SK-N-SH treated with all-trans-retinoic acid at 6 μM for 48 hours (cell line): ENCODE measurements around the gene OR3A2.
"Not testable (repeated sequence)": the region's sequence is repeated elsewhere in the genome, so short reads cannot be mapped to it uniquely, and the experiment has no call there.

ENCODE experiments used
- ATAC-seq: fragments of 200-7000 bp; cut with Tn5 transposase; 3 replicates; pipeline ENCODE4 v1.9.1; 2020; ENCODE audit warnings: mild to moderate bottlenecking, moderate library complexity
- ARNTL ChIP-seq: fragments of 450-650 bp; formaldehyde crosslinking; IDR thresholded peaks from 2 replicates; pipeline ENCODE4 v1.5.0; 2020; ENCODE audit warnings: low read depth, mild to moderate bottlenecking, moderate library complexity, borderline replicate concordance
- CSDC2 ChIP-seq: fragments of 250-450 bp; sonication (Bioruptor Pico); IDR thresholded peaks from 2 replicates; pipeline ENCODE4 v1.5.0; 2020; ENCODE audit warnings: mild to moderate bottlenecking, moderate library complexity
- ESRRG ChIP-seq: fragments of 250-450 bp; sonication (Bioruptor Pico); IDR thresholded peaks from 2 replicates; pipeline ENCODE4 v1.6.1; 2021; ENCODE audit warnings: mild to moderate bottlenecking
- GLIS3 ChIP-seq: fragments of 250-450 bp; sonication (Bioruptor Pico); IDR thresholded peaks from 2 replicates; pipeline ENCODE4 v1.5.0; 2020; ENCODE audit warnings: mild to moderate bottlenecking, moderate library complexity
- ISL1 ChIP-seq: fragments of 250-450 bp; sonication (Bioruptor Pico); IDR thresholded peaks from 2 replicates; pipeline ENCODE4 v2.1.2; 2022; ENCODE audit warnings: mild to moderate bottlenecking, moderate library complexity
- OSR1 ChIP-seq: fragments of 250-450 bp; sonication (Bioruptor Pico); IDR thresholded peaks from 2 replicates; pipeline ENCODE4 v1.8.0; 2022; ENCODE audit warnings: moderate library complexity, mild to moderate bottlenecking, inconsistent platforms
- PPARA ChIP-seq: fragments of 250-450 bp; sonication (Bioruptor Pico); IDR thresholded peaks from 2 replicates; pipeline ENCODE4 v1.5.0; 2020; ENCODE audit warnings: mild to moderate bottlenecking, borderline replicate concordance
- RARB ChIP-seq: fragments of 250-450 bp; sonication (Bioruptor Pico); IDR thresholded peaks from 2 replicates; pipeline ENCODE4 v1.8.0; 2021; ENCODE audit warnings: mild to moderate bottlenecking, moderate library complexity
- TCF4 ChIP-seq: fragments of 250-450 bp; sonication (Bioruptor Pico); IDR thresholded peaks from 2 replicates; pipeline ENCODE4 v1.8.0; 2021; ENCODE audit warnings: mild to moderate bottlenecking, moderate library complexity, borderline replicate concordance
- TOX ChIP-seq: fragments of 250-450 bp; sonication (Bioruptor Pico); IDR thresholded peaks from 2 replicates; pipeline ENCODE4 v1.8.0; 2021; ENCODE audit warnings: mild to moderate bottlenecking, moderate library complexity, borderline replicate concordance
- ZC3H10 ChIP-seq: fragments of 250-450 bp; sonication (Bioruptor Pico); IDR thresholded peaks from 2 replicates; pipeline ENCODE4 v1.5.1; 2021; ENCODE audit warnings: mild to moderate bottlenecking, moderate library complexity
- ZFP30 ChIP-seq: fragments of 450-650 bp; formaldehyde crosslinking; IDR thresholded peaks from 2 replicates; pipeline ENCODE4 v1.5.0; 2022; ENCODE audit warnings: mild to moderate bottlenecking, moderate library complexity
- ZNF565 ChIP-seq: fragments of 450-650 bp; formaldehyde crosslinking; conservative IDR thresholded peaks from 2 replicates; pipeline ENCODE4 v1.5.0; 2020; ENCODE audit warnings: low read depth, mild to moderate bottlenecking, moderate library complexity
- ZNF70 ChIP-seq: fragments of 450-650 bp; formaldehyde crosslinking; IDR thresholded peaks from 2 replicates; pipeline ENCODE4 v1.5.0; 2020; ENCODE audit warnings: mild to moderate bottlenecking, moderate library complexity
- ZNF8 ChIP-seq: fragments of 450-650 bp; formaldehyde crosslinking; IDR thresholded peaks from 2 replicates; pipeline ENCODE4 v1.5.0; 2020; ENCODE audit warnings: mild to moderate bottlenecking, moderate library complexity
- TF ChIP-seq, protein P1 (sequence below): fragments of 250-450 bp; sonication (Bioruptor Pico); IDR thresholded peaks from 2 replicates; pipeline ENCODE4 v1.8.0; 2021; ENCODE audit warnings: low read depth, mild to moderate bottlenecking, moderate library complexity, borderline replicate concordance
- TF ChIP-seq, protein P2 (sequence below): fragments of 250-450 bp; sonication (Bioruptor Pico); IDR thresholded peaks from 2 replicates; pipeline ENCODE4 v1.5.1; 2021; ENCODE audit warnings: mild to moderate bottlenecking, moderate library complexity
- TF ChIP-seq, protein P3 (sequence below): fragments of 250-450 bp; sonication (Bioruptor Pico); IDR thresholded peaks from 2 replicates; pipeline ENCODE4 v1.5.0; 2020; ENCODE audit warnings: mild to moderate bottlenecking, moderate library complexity
- TF ChIP-seq, protein P4 (sequence below): fragments of 250-450 bp; sonication (Bioruptor Pico); IDR thresholded peaks from 2 replicates; pipeline ENCODE4 v1.5.1; 2020; ENCODE audit warnings: low read depth, mild to moderate bottlenecking, moderate library complexity

OR3A2 gene

DNA sequence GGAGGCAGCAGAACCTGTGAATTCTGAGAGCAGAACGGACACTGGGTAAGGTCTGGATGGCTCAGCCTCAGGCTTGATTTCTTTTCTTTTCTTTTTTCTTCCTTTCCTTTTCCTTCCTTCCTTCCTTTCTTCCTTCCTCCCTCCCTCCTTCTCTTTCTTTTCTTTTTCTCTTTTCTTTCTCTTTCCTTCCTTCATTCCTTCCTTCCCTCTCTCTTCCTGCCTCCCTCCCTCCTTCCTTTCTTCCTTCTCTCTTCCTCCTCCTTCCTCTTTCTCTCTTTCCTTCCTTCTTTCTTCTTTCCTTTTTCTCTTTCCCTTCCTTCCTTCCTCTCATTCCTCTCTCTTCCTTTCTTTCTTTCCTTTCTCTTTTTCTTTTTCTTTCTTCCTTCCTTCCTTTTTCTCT lies 125.9 kb downstream of the OR3A2 start:
- no peak for ATAC-seq

DNA sequence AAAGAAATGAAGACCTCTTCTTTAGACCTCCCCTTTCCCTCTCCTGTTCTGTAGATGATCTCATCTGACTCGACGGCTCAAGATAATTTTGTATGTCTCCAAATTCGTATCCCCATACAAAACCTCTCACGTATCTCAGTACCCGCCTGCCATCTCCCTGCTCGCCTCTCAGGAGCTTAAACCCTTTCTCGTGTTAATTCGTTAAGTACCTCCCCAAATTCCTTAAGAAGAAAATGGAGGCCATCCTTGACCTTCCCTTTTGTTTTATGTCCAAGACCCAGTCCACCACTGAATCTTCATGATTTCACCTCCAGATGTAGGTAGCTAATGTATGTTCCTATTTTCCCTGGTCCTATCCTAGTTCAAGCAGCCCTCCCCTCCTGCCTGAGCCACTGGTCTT lies 129.5 kb downstream of the OR3A2 start:
- ATAC-seq: no peak
- TF ChIP-seq TOX (no peak), ARNTL (CRISPR knock-in tag) (no peak), PPARA (CRISPR knock-in tag) (no peak), OSR1 (CRISPR knock-in tag) (no peak), TCF4 (CRISPR knock-in tag) (no peak), RARB (no peak), ZFP30 (no peak), ESRRG (CRISPR knock-in tag) (no peak), ZC3H10 (CRISPR knock-in tag) (no peak), ZNF70 (CRISPR knock-in tag) (no peak), ZNF565 (CRISPR knock-in tag) (no peak), GLIS3 (CRISPR knock-in tag) (no peak), ZNF8 (no peak), ISL1 (CRISPR knock-in tag) (no peak), CSDC2 (no peak)
- TF ChIP-seq, protein P1, sequence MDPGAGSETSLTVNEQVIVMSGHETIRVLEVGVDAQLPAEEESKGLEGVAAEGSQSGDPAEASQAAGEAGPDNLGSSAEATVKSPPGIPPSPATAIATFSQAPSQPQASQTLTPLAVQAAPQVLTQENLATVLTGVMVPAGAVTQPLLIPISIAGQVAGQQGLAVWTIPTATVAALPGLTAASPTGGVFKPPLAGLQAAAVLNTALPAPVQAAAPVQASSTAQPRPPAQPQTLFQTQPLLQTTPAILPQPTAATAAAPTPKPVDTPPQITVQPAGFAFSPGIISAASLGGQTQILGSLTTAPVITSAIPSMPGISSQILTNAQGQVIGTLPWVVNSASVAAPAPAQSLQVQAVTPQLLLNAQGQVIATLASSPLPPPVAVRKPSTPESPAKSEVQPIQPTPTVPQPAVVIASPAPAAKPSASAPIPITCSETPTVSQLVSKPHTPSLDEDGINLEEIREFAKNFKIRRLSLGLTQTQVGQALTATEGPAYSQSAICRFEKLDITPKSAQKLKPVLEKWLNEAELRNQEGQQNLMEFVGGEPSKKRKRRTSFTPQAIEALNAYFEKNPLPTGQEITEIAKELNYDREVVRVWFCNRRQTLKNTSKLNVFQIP (CRISPR knock-in tag): no peak
- TF ChIP-seq, protein P2, sequence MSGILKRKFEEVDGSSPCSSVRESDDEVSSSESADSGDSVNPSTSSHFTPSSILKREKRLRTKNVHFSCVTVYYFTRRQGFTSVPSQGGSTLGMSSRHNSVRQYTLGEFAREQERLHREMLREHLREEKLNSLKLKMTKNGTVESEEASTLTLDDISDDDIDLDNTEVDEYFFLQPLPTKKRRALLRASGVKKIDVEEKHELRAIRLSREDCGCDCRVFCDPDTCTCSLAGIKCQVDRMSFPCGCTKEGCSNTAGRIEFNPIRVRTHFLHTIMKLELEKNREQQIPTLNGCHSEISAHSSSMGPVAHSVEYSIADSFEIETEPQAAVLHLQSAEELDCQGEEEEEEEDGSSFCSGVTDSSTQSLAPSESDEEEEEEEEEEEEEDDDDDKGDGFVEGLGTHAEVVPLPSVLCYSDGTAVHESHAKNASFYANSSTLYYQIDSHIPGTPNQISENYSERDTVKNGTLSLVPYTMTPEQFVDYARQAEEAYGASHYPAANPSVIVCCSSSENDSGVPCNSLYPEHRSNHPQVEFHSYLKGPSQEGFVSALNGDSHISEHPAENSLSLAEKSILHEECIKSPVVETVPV: no peak
- TF ChIP-seq, protein P3, sequence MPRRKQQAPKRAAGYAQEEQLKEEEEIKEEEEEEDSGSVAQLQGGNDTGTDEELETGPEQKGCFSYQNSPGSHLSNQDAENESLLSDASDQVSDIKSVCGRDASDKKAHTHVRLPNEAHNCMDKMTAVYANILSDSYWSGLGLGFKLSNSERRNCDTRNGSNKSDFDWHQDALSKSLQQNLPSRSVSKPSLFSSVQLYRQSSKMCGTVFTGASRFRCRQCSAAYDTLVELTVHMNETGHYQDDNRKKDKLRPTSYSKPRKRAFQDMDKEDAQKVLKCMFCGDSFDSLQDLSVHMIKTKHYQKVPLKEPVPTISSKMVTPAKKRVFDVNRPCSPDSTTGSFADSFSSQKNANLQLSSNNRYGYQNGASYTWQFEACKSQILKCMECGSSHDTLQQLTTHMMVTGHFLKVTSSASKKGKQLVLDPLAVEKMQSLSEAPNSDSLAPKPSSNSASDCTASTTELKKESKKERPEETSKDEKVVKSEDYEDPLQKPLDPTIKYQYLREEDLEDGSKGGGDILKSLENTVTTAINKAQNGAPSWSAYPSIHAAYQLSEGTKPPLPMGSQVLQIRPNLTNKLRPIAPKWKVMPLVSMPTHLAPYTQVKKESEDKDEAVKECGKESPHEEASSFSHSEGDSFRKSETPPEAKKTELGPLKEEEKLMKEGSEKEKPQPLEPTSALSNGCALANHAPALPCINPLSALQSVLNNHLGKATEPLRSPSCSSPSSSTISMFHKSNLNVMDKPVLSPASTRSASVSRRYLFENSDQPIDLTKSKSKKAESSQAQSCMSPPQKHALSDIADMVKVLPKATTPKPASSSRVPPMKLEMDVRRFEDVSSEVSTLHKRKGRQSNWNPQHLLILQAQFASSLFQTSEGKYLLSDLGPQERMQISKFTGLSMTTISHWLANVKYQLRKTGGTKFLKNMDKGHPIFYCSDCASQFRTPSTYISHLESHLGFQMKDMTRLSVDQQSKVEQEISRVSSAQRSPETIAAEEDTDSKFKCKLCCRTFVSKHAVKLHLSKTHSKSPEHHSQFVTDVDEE: no peak

More for the DNA sequence above, 125.9 kb downstream of the OR3A2 start:
- TF ChIP-seq, protein P1 (CRISPR knock-in tag): no peak
- TF ChIP-seq ZFP30 (no peak), PPARA (CRISPR knock-in tag) (no peak), ZNF70 (CRISPR knock-in tag) (no peak)
- TF ChIP-seq, protein P4, sequence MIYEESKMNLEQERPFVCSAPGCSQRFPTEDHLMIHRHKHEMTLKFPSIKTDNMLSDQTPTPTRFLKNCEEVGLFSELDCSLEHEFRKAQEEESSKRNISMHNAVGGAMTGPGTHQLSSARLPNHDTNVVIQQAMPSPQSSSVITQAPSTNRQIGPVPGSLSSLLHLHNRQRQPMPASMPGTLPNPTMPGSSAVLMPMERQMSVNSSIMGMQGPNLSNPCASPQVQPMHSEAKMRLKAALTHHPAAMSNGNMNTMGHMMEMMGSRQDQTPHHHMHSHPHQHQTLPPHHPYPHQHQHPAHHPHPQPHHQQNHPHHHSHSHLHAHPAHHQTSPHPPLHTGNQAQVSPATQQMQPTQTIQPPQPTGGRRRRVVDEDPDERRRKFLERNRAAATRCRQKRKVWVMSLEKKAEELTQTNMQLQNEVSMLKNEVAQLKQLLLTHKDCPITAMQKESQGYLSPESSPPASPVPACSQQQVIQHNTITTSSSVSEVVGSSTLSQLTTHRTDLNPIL (CRISPR knock-in tag): no peak
- TF ChIP-seq, all 23 proteins: peak for 0

DNA sequence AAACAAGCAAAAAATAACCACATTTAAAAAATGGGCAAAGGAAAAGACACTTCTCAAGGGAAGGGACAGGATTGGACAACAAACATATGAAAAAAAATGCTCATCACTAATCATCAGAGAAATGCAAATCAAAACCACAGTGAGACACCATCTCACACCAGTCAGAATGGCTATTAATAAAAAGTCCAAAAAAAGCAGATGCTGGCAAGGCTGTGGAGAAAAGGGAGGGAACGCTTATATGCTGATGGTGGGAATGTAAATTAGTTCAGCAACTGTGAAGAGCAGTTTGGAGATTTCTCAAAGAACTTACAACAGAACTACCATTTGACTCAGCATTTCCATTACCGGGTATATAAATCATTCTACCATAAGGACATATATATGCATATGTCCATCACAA lies 137.1 kb downstream of the OR3A2 start:
- ATAC-seq: not testable (repeated sequence)

DNA sequence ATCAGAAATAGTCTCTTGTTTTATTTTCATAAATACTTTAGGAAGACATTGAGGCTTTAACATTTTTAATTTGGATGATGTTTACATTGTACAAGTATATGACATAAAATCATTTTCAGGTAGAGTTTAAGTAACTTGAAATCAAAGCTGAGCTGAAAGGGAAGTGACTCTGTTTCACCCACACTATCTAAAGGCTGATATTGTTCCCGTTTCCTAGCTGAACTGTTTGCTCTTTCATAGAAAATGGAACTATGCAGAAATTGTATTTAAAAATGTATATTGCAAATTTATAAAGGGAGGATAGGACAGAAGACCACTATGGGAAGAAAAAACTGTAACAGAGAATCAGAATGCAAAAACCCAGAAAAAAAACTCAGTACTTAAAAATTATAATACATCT lies 141.3 kb downstream of the OR3A2 start:
- not testable (repeated sequence) for ATAC-seq

DNA sequence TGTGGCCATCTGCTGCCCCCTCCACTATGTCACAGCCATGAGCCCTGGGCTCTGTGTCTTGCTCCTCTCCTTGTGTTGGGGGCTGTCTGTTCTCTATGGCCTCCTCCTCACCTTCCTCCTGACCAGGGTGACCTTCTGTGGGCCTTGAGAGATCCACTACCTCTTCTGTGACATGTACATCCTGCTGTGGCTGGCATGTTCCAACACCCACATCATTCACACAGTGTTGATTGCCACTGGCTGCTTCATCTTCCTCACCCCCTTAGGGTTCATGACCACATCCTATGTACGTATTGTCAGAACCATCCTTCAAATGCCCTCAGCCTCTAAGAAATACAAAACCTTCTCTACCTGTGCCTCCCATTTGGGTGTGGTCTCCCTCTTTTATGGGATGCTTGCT lies 145.1 kb downstream of the OR3A2 start:
- not testable (repeated sequence) for ATAC-seq

DNA sequence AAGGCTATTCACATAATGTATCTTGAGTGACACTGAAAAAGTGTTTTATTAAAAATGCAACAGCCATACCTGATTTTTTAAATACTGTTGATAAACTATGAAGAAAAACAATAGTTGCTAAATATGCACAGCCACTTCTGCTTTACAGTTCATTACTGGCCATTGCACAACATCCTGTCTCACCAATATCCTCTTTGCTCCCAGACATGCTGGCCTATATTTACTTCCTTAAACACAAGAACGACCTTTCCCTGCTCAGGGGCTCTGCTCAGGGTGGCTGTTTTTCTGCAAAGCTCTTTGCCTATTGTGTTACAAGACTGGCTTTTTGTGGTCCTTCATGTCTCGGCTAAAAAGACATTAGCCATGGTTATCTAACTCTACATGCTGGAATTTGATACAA lies 147.4 kb downstream of the OR3A2 start:
- ATAC-seq: not testable (repeated sequence)

DNA sequence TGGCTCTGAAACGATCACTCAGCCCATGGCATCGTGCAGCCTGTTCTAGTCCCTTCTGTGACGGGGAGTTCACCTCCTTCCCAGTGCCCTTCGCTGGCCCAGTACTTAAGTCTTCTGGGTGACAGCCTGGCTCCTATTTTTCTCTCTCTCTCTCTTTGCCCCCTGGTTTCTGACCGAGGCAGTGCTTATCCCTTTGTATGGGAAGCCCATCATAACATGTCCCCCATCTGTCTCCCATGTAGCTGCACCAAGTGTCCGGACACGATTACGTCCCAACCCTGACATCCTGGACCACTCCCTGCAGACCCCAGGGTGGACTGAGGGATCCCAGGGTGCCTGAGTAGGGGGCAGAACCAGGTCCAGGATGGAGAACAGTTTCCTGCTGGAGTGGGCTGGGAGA lies 153.8 kb downstream of the OR3A2 start:
- ATAC-seq: not testable (repeated sequence)
